Fibroblast of gingiva (primary cell): Measurements from ENCODE around the gene JADE1.

Experiments
- DNase-seq: peaks from one replicate; pipeline ENCODE4 v3.0.0-alpha.2; 2011; ENCODE audit warnings: low read depth

JADE1 gene

GRCh38 chr4:128810871-128811570 lies 1.5 kb downstream of the JADE1 start:
- peak; percentile 89 for DNase-seq

DNA sequence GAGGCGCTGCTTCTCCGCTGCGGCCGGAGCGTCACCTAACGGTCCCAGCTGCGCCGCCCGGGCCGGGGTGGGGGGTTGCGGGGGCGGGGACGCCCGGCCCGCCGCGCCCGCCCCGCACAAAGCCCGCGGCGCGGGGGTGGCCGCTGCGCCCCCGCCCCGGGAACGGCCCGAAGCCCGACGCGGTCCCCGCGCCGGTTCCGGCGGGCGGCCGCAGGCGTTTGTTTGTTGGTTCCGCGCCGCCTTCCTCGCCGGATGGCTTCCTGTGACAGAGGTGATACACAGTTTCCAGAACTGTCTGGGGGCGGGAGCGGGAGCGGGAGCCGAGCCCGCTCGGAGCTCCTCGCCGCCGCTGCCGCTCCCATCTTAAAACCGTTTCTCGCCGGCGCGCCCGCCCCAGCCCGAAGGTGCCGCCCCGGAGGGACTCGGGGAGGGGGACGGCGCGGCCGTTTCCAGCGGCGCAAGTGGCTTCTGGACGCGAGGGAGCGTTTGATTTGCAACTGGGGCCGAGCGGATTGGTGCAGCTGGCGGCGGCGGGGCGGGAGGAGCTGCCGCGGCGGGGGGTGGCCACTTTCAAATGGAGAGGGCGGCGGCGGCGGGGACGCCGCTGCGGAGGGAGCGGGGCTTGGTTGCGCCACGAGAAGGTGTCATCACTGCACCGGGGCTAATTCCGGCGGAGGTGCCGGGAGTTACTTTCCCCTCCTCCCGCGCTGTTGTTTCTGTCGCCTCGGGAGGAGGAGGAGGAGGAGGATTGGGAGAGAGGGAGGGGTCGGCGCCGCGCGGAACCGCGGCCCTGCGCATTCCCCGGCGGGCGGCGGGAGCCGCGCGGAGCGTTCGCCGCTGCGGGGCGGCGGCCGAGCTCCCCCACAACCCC lies 2.3 kb downstream of the JADE1 start:
- peak; percentile 96 for DNase-seq

- DNase-seq, result peak; percentile 55
Measured at GRCh38 chr4:128812442-128813235, 3.1 kb downstream of the JADE1 start.

GRCh38 chr4:128813965-128814364 lies 4.5 kb downstream of the JADE1 start:
- no peak for DNase-seq

GRCh38 chr4:128818442-128818841 lies 8.9 kb downstream of the JADE1 start:
- no peak for DNase-seq

GRCh38 chr4:128819082-128819742 lies 9.7 kb downstream of the JADE1 start:
- no peak for DNase-seq

- DNase-seq, result no peak
Measured at GRCh38 chr4:128820671-128821070, 11.2 kb downstream of the JADE1 start.

GRCh38 chr4:128821151-128821550 lies 11.7 kb downstream of the JADE1 start:
- DNase-seq, result no peak

DNA sequence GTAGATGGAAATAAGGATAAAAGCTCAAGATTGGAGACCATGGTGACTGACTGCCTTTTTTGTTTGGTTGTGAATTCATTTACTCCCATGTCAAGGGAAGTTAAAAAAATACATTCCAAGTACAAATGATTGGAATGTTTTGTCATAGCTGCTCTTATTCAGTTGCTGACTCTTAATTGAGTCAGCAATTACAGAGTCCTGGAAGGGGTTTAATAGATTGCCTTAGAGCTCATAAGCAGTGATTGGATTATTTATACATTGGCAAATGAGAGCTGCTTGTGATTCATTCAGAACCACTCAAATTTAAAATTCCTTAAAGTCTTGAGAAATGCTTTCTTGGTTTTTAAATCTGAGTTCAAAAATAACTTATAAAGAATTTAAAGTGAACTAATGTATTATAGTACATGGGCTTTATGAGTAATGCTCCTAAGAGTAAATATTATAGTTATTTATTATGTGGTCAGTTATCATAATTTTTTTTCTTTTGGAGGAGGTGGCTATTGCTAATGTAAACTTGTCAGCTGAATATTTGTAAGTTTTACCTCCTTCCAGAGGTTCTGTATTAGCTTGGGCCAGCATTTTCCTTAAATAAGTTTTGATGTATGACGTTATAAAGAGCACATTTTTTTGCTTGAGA lies 13.6 kb downstream of the JADE1 start:
- peak; percentile 91 for DNase-seq

DNA sequence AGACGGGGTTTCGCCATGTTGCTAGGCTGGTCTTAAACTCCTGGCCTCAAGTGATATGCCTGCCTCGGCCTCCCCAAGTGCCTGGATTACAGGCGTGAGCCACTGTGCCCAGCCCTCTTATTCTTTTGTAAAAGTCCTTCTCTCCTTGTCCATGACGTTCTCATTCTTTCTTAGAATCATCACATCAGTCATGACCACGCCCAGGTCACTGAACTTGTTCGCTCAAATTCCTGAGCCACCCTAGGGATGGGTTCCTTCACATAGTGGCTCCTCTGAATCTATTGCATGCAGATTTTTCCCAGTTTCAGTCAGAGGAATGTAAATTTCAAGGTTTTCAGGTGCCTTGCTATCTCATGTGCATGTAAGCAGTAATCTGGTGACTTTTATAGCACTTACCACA lies 15.7 kb downstream of the JADE1 start:
- DNase-seq, result no peak

DNA sequence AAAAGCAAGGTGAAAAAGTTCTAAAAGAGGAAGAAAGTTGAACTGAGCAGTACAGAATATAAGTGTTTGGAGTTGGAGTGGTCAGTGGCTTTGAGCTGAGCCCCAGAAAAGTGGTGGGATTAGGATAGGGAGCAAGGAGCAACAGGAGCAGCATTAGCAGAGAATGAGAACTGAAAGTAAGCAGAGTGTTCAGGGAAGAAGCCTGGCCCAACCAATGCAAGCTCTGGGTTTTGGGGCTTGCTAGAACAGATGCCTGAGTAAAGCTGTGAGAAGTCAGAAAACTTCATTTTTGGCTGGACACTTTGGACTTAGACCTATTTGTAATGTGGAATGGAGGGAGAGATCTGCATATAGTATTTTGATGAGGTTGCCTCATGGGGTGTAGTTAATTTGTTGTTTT lies 17.8 kb downstream of the JADE1 start:
- DNase-seq, result no peak

DNA sequence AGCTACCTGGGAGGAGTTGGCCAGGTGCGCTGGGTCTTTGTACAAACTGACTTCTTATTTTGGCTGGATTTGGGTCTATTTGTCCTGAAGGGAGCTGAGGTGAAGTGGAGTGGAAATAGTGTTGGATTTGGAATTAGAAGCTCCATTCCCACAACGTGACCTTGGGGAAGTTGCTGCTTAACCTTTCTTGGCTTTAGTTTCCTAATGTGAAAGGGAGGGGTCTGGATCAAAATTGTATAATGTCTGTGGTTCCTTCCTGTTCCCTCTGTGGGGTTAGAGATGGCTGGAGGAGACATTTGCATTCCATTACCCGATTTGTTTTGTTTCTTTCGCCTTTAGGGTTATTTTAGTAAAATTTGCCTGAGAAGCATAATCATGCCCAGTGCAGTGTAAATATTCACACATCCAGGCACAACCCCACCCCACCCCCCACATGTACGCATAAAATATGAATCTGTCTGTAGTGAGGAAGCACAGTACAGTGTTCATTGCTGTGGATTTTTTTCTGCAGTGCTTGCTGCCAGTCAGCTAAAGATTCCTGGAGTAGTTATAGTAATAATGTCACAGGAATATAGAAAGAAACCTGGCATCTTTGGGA lies 21.5 kb downstream of the JADE1 start:
- DNase-seq, result no peak

GRCh38 chr4:128831531-128832242 lies 22.2 kb downstream of the JADE1 start:
- DNase-seq, result peak; percentile 52

- no peak for DNase-seq
Measured at GRCh38 chr4:128832243-128832625, 22.7 kb downstream of the JADE1 start.

- no peak for DNase-seq
Measured at GRCh38 chr4:128835498-128836222, 26.2 kb downstream of the JADE1 start.

DNA sequence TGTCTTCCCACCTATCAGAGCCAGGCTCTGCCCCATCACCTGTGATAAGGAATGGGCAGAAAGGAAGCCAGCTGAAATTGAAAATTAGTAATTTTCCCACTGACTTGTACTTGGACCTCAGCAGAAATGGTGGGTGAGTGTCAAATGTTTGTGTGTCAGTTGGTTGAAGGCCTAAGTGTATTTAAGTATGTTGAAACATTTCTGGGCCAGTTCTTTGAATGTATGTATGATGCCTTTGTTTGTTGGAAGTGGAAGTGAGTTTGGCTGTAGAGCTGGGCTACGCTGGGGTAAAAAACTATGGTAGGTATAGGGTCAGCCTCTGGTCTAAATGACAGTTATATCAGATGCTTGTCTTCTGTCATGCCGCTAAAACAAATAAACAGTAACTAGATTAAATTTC lies 27.7 kb downstream of the JADE1 start:
- no peak for DNase-seq

- no peak for DNase-seq
Measured at GRCh38 chr4:128837679-128838078, 28.2 kb downstream of the JADE1 start.

DNA sequence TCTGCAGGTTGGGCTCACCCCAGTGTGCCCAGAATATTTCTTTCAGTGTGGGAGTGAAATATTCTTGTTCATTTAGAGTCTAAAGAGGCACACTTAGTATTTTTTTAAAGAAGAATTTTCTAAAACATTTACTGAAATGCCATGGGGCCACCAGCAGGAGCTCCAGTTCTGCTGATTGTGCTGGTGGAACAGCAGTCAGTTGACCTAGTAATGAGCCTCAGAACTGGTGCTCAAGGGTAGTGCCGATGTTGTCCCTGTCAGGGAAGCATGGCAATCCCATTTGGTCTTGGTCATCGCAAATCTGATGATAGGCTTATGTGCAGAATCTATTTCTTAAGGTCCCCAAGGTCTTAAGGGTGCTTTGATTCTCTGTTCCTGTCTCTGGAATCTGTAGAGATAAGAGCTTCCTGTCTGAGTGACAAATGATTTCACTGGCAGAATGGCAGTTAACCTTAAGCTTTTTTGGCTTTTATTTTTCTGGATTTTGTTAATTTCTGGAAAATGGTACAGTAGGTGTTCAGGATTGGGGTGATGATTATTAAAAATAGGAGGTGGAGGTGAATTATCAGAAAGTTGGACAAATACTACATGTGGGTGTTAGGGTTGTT lies 31.3 kb downstream of the JADE1 start:
- no peak for DNase-seq

DNA sequence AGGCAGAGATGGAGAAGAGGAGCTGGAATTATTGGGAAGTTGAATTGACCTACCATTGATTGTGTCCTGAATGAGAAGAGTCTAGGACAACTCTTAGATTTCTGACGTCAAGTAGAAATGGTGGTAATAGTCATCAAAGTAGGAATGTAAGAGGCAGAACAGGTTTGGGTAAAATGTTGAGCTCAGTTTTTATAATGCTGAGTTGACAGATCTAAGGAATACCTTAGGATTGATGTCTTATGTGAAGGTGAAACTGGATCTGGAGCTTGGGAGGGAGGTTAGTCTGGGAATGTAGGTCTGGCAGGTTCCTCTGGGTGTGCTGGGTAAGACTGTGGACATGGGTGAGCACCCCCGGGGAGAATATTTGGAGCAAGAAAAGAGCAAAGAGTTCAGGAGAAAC lies 31.9 kb downstream of the JADE1 start:
- DNase-seq, result no peak
